DND-41 (cell line): ENCODE results near the gene ICE2.

Experiments
- ATAC-seq: fragments of 200-7000 bp; cut with Tn5 transposase; 3 replicates; pipeline ENCODE4 v1.9.1; 2021; ENCODE audit warnings: low read depth; ENCODE audit not compliant: insufficient read depth
- DNase-seq: peaks from one replicate; pipeline ENCODE4 v3.0.0-alpha.2; 2020
- H2AFZ ChIP-seq: 2 replicates; pipeline ENCODE4 v1.6.0; 2012; ENCODE audit warnings: low read depth, low read length
- H3K27ac ChIP-seq: 2 replicates; pipeline ENCODE4 v1.5.1; 2012; ENCODE audit warnings: low read length, inconsistent platforms
- H3K27me3 ChIP-seq: fragments of 200-600 bp; sonication (generic); 2 replicates; pipeline ENCODE4 v1.6.0; 2012; ENCODE audit warnings: low read length, mild to moderate bottlenecking, inconsistent platforms; ENCODE audit not compliant: insufficient read depth, poor library complexity
- H3K36me3 ChIP-seq: 2 replicates; pipeline ENCODE4 v1.5.1; 2012; ENCODE audit warnings: low read length, inconsistent platforms; ENCODE audit not compliant: insufficient read depth
- H3K4me1 ChIP-seq: 2 replicates; pipeline ENCODE4 v1.5.1; 2012; ENCODE audit warnings: mild to moderate bottlenecking, low read length; ENCODE audit not compliant: insufficient read depth
- H3K4me2 ChIP-seq: 2 replicates; pipeline ENCODE4 v1.6.0; 2012; ENCODE audit warnings: mild to moderate bottlenecking, moderate library complexity, low read length, inconsistent platforms; ENCODE audit not compliant: insufficient read depth
- H3K4me3 ChIP-seq, 2 experiments: fragments of 200-600 bp in 1 of 2; shearing (Covaris generic) in 1 of 2; 2 replicates each; pipeline ENCODE4 v1.5.1; 2012 to 2016; ENCODE audit warnings: inconsistent platforms in 2 of 2, low read length in 2 of 2, mild to moderate bottlenecking in 2 of 2, low read depth in 1 of 2, moderate library complexity in 1 of 2
- H3K79me2 ChIP-seq: 2 replicates; pipeline ENCODE4 v1.6.0; 2012; ENCODE audit warnings: low read length, inconsistent platforms; ENCODE audit not compliant: insufficient read depth
- H3K9ac ChIP-seq: 2 replicates; pipeline ENCODE4 v1.6.0; 2012; ENCODE audit warnings: low read depth, mild to moderate bottlenecking, inconsistent platforms, low read length, moderate library complexity
- H3K9me3 ChIP-seq: 2 replicates; pipeline ENCODE4 v1.5.1; 2012; ENCODE audit warnings: low read length, moderate library complexity, mild to moderate bottlenecking, inconsistent platforms; ENCODE audit not compliant: insufficient read depth, severe bottlenecking
- H4K20me1 ChIP-seq: 2 replicates; pipeline ENCODE4 v1.6.0; 2012; ENCODE audit warnings: low read length; ENCODE audit not compliant: insufficient read depth
- EZH2 ChIP-seq: IDR thresholded peaks from 3 replicates; pipeline ENCODE4 v1.6.1; 2012; ENCODE audit warnings: borderline replicate concordance, low read depth, mild to moderate bottlenecking, moderate library complexity, low read length, inconsistent platforms; ENCODE audit not compliant: severe bottlenecking
- TF ChIP-seq, protein P1 (sequence below): IDR thresholded peaks from 2 replicates; pipeline ENCODE4 v1.5.1; 2012; ENCODE audit warnings: borderline replicate concordance, low read length, moderate library complexity, mild to moderate bottlenecking; ENCODE audit not compliant: poor library complexity, severe bottlenecking; ENCODE audit errors: extremely low read depth

Gene ICE2

DNA sequence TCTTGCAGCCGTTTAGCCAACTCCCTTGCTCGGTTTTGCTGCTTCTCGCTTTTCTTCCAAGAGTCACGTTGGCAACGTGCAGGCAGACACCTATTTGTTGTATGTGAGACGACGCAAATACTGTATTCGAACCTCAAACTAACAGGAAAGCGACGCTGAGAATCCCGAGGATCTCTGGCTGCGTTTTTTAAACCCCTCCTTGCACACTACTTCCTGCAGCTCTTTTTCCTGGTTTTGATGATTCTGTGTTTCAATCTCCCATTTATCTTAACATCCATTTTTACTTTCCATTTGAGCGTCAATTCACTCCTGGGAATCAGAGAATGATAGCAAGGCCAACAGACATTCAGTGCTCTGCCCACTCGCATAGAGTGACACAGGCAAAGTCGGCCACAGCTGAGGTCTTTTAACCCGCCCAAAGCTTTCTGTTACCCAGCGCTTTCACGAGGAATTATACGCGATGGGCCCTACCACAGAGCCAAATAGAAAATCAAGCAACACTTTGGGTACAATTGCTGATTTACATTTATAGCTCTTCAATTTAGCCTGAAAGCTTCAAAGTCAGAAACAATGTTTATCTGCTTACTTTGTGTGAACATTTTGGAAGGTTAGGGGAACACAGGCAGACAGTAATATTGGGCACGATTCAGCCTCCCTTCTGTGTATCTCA is 79.6 kb downstream of the ICE2 start:
- Histone ChIP-seq H2AFZ (no peak overlapping the region), H4K20me1 (no peaks in the 10 kb centered on the region), H3K9me3 (no peaks in the 10 kb centered on the region), H3K27ac (no peak overlapping the region), H3K9ac (no peak overlapping the region), H3K4me1 (peaks cover 17% of the 10 kb centered on the region), H3K79me2 (no peaks in the 10 kb centered on the region), H3K4me3 (no peak overlapping the region), H3K4me2 (no peak overlapping the region), H3K36me3 (no peaks in the 10 kb centered on the region), H3K27me3 (peaks cover 23% of the 10 kb centered on the region)
- TF ChIP-seq, protein P1, sequence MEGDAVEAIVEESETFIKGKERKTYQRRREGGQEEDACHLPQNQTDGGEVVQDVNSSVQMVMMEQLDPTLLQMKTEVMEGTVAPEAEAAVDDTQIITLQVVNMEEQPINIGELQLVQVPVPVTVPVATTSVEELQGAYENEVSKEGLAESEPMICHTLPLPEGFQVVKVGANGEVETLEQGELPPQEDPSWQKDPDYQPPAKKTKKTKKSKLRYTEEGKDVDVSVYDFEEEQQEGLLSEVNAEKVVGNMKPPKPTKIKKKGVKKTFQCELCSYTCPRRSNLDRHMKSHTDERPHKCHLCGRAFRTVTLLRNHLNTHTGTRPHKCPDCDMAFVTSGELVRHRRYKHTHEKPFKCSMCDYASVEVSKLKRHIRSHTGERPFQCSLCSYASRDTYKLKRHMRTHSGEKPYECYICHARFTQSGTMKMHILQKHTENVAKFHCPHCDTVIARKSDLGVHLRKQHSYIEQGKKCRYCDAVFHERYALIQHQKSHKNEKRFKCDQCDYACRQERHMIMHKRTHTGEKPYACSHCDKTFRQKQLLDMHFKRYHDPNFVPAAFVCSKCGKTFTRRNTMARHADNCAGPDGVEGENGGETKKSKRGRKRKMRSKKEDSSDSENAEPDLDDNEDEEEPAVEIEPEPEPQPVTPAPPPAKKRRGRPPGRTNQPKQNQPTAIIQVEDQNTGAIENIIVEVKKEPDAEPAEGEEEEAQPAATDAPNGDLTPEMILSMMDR, result no peak
- TF ChIP-seq EZH2, result no peak
- no peak for DNase-seq
- ATAC-seq, result no peak

DNA sequence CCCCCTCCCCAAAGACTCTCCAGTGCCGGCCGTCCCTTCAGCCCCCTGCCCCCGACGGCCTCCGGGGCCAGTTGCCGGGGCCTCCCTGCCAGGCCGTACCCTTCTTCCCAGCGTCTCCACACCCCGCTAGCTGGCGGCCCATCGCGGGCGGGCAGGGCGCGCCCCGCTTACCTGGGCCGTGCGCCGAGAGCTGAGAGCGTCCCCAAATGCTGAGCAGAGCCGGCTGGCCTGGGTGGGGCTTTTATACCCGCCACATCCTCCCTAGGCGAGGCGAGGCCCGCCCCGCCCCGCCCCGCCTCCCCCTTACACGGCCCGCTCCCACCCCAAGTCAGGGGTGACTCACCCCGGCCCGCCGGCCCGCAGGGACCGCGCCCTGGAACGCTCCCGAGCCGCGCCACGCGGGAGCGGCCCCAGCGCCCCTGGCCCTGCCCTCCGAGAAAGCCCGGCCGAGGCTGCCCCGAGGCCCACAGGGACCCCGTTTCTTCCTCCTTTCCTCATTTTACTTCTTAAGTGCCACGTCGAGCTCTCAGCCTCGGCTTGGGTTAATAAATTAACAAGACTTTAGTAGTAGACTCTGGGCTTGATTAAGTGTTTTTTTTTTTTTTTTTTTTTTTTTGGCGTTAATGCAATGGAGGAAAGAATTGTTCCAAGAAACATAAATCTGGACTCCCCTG is 81.0 kb downstream of the ICE2 start, which contains the start of gene ANXA2:
ANXA2 (minus strand) TSS at position 215 of the 674 bp plus-strand sequence. CDS start 11,911 bp downstream, outside the sequence.
- peak; percentile 91 for ATAC-seq
- Histone ChIP-seq H2AFZ (peak within 1 kb of the TSS; percentile 68), H3K4me3 (peak within 1 kb of the TSS; percentile 25 to 61; a peak in 3 of 4 replicates), H3K9me3 (no peaks in the 10 kb centered on the region), H3K27me3 (peaks cover 23% of the 10 kb centered on the region), H3K4me2 (peak within 1 kb of the TSS; percentile 87), H3K27ac (no peak within 1 kb of the TSS), H3K4me1 (peaks cover 17% of the 10 kb centered on the region), H4K20me1 (no peaks in the 10 kb centered on the region), H3K9ac (peak within 1 kb of the TSS; percentile 47), H3K79me2 (no peaks in the 10 kb centered on the region), H3K36me3 (no peaks in the 10 kb centered on the region)
- DNase-seq, result peak; percentile 69
- TF ChIP-seq, protein P1, result no peak

DNA sequence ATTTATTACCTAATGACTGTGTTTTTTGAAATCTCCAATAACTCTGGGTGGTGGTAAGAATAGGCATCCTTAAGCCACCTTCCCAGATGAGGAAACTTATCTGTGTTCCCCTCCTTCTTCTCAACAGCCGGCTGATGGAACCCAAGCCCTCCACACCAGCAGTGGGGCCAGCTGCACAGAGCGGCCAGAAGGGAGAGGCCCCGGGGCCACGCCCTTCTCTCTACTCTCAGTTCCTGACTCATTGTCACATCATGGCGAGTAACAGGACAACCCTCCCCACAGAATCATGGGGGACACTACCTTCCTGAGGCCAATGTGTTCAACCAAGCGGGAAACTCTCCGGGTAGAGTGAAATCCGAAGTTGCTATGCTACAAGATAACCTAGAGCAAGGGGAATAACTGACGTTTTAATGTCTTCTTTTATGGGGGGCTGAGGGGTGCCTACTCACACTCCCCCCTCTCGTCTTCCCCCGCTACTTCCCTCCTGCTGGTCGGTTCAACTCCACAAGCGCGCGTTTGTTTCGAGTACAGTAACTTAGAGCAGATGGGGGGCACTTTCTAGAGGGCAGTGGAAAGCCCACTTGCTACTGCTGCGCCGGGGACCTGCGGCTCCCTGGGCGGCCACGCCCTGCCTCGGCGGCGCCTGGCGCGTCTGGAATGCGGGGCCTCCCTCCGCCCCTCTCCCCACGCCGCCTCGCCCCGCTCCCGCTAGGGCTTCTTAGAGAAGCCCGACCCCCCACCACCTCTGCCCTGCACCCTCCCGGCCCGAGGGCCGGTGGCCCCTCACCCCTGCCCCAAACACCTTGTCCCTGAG is 81.8 kb downstream of the ICE2 start:
- H3K9me3 ChIP-seq, result no peaks in the 10 kb centered on the region
- ATAC-seq (peak; percentile 48), DNase-seq (peak; percentile 12)
- no peaks in the 10 kb centered on the region for H3K79me2 ChIP-seq
- H3K27me3 ChIP-seq, result peaks cover 23% of the 10 kb centered on the region
- peak overlapping the region; percentile 47 for H3K9ac ChIP-seq
- H3K4me2 ChIP-seq, result peak overlapping the region; percentile 87
- H3K36me3 ChIP-seq, result no peaks in the 10 kb centered on the region
- no peak for TF ChIP-seq EZH2
- TF ChIP-seq, protein P1, result no peak
- peaks cover 17% of the 10 kb centered on the region for H3K4me1 ChIP-seq
- H2AFZ ChIP-seq, result peak overlapping the region; percentile 68
- H3K27ac ChIP-seq, result no peak overlapping the region
- H3K4me3 ChIP-seq, result peak overlapping the region; percentile 25 to 61; a peak in 3 of 4 replicates
- H4K20me1 ChIP-seq, result no peaks in the 10 kb centered on the region
